ENCODE data around the gene HBA2. TPM values are rescaled to one million over a fixed set of nuclear protein-coding genes. Genes with fewer than 3 reads are reported as not detected.

The HBA2 gene
- total and polyA plus RNA-seq, 9 of the 15 experiments (the other 6 are each of a cell fraction or from before 2014, with no cell fraction given), result 40.4 to 853 (median 286) TPM

DNA sequence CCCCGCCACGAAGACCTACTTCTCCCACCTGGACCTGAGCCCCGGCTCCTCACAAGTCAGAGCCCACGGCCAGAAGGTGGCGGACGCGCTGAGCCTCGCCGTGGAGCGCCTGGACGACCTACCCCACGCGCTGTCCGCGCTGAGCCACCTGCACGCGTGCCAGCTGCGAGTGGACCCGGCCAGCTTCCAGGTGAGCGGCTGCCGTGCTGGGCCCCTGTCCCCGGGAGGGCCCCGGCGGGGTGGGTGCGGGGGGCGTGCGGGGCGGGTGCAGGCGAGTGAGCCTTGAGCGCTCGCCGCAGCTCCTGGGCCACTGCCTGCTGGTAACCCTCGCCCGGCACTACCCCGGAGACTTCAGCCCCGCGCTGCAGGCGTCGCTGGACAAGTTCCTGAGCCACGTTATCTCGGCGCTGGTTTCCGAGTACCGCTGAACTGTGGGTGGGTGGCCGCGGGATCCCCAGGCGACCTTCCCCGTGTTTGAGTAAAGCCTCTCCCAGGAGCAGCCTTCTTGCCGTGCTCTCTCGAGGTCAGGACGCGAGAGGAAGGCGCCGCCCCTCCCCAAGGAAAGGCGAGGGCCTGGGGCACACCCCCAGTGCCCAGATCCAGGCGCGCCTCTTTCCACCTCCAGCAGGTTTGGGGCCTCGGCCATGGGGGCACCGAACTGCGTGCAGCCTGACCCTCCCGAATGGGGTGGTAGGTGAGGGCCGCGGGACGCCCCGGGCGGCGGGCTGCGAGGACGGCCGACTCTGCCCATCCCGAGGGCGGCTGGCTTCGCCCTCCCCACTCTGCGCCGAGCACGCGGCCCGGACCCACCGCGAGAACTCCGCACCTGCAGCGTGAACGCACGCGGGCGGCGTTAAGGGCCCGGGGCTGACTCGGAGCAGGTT lies 8.2 kb downstream of the HBA2 start (continued):
- TF ChIP-seq, protein P1, sequence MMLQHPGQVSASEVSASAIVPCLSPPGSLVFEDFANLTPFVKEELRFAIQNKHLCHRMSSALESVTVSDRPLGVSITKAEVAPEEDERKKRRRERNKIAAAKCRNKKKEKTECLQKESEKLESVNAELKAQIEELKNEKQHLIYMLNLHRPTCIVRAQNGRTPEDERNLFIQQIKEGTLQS (IDR thresholded peaks at IDR 0.05), result no peak
- TF ChIP-seq, protein P1 (CRISPR knock-in tag; conservative IDR thresholded peaks at IDR 0.05), result peak; percentile 95
- no peak for TF ChIP-seq ZBTB8A (IDR thresholded peaks at IDR 0.05; ENCODE audit: partially characterized antibody)
- peak; percentile 93 for TF ChIP-seq FUS (optimal IDR thresholded peaks at IDR 0.05; ENCODE audit: low read depth, low read length)
- peak; percentile 91 for TF ChIP-seq GABPB1 (CRISPR knock-in tag; IDR thresholded peaks at IDR 0.05)
- TF ChIP-seq SAFB2 (IDR thresholded peaks at IDR 0.05; ENCODE audit: borderline replicate concordance, low read depth, low read length, severe bottlenecking), result no peak
- peak; percentile 52 for TF ChIP-seq NUFIP1 (IDR thresholded peaks at IDR 0.05; ENCODE audit: partially characterized antibody)
- TF ChIP-seq ZNF584 (CRISPR knock-in tag; IDR thresholded peaks at IDR 0.05; ENCODE audit: low read depth), result no peak; the same call in 1 of the 2 replicates
- TF ChIP-seq ZNF507 (tag; conservative IDR thresholded peaks at IDR 0.05), result no peak
- no peak for TF ChIP-seq ZEB2 (IDR thresholded peaks at IDR 0.05)
- TF ChIP-seq ZNF12 (CRISPR knock-in tag; IDR thresholded peaks at IDR 0.05), result peak; percentile 84; the same call in 1 of the 2 replicates
- TF ChIP-seq ZNF764 (CRISPR knock-in tag; IDR thresholded peaks at IDR 0.05; ENCODE audit: low read depth), result no peak
- peak; percentile 93 for TF ChIP-seq ZFX (CRISPR knock-in tag; IDR thresholded peaks at IDR 0.05)
- no peak for TF ChIP-seq NELFE (IDR thresholded peaks at IDR 0.05; ENCODE audit: insufficient read depth, insufficient read length)
- TF ChIP-seq PHB2 (IDR thresholded peaks at IDR 0.05; ENCODE audit: low read depth), result no peak
- no peak for TF ChIP-seq BRD4 (IDR thresholded peaks at IDR 0.05)
- TF ChIP-seq RBFOX2 (IDR thresholded peaks at IDR 0.05; ENCODE audit: low read depth, low read length), result peak; percentile 92
- no peak for TF ChIP-seq ZNF175 (CRISPR knock-in tag; IDR thresholded peaks at IDR 0.05; ENCODE audit: low read depth)
- peak; percentile 85 for TF ChIP-seq CCNT2 (IDR thresholded peaks at IDR 0.05; ENCODE audit: borderline replicate concordance, extremely low read depth, insufficient read length, low read depth, low read length)
- no peak for TF ChIP-seq LARP7 (IDR thresholded peaks at IDR 0.05)
- TF ChIP-seq NCOR1 (IDR thresholded peaks at IDR 0.05), result no peak
- no peak for TF ChIP-seq ZC3H11A (IDR thresholded peaks at IDR 0.05; ENCODE audit: low read depth, low read length)
- peak; percentile 65; the same call in 1 of the 2 replicates for TF ChIP-seq TAF15 (IDR thresholded peaks at IDR 0.05; ENCODE audit: low read depth, low read length)
- no peak for TF ChIP-seq EZH2 (IDR thresholded peaks at IDR 0.05; ENCODE audit: borderline replicate concordance, low read depth, low read length)
- no peak for TF ChIP-seq ZNF445 (CRISPR knock-in tag; IDR thresholded peaks at IDR 0.05; ENCODE audit: low read depth)
- no peak for TF ChIP-seq TAF1 (IDR thresholded peaks at IDR 0.05; ENCODE audit: control insufficient read depth, extremely low read depth, insufficient read depth, low read length, severe bottlenecking)
- no peak for TF ChIP-seq ZSCAN32 (CRISPR knock-in tag; IDR thresholded peaks at IDR 0.05)
- TF ChIP-seq ETV5 (CRISPR knock-in tag; IDR thresholded peaks at IDR 0.05; ENCODE audit: low read depth), result peak; percentile 41; the same call in 1 of the 2 replicates
- no peak for TF ChIP-seq HOXB6 (CRISPR knock-in tag; IDR thresholded peaks at IDR 0.05; ENCODE audit: borderline replicate concordance)
- TF ChIP-seq MTA2 (IDR thresholded peaks at IDR 0.05; ENCODE audit: low read depth), result no peak
- peak; percentile 95 for TF ChIP-seq RB1 (IDR thresholded peaks at IDR 0.05; ENCODE audit: low read depth)
